ENCODE results near the gene TLE4. TPM values are rescaled to one million over a fixed set of nuclear protein-coding genes. Genes with fewer than 3 reads are reported as not detected.

Gene TLE4
- total RNA-seq, 1 donor from 2014 or later, result 102 TPM

DNA sequence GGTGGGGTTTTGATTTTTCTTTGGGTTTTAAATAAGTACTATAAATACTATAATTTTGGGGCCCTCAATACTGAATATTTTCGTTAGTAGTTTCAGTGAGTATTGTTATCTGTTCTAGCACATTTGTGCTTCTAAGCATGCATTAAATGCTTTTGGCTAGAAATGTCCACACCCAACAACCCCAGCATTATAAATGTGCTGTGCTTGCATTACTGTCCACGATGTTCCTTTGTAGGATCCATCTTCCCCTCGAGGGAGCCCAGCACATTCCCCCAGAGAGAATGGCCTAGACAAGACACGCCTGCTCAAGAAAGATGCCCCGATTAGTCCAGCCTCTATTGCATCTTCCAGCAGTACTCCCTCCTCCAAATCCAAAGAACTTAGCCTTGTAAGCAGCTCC is 134.7 kb downstream of the TLE4 start:
- Mint-ChIP-seq H3K27ac (ENCODE audit: unreplicated experiment) (no peak overlapping the region), H3K9me3 (ENCODE audit: unreplicated experiment) (no peaks in the 10 kb centered on the region), H3K27me3 (ENCODE audit: unreplicated experiment) (no peaks in the 10 kb centered on the region), H3K36me3 (ENCODE audit: unreplicated experiment) (peaks cover 67% of the 10 kb centered on the region), H3K4me1 (ENCODE audit: unreplicated experiment) (peaks cover 2% of the 10 kb centered on the region), H3K4me3 (ENCODE audit: unreplicated experiment) (no peak overlapping the region)
- no peak for DNase-seq (ENCODE audit: extremely low spot score, unreplicated experiment)
- TF ChIP-seq, protein P1, sequence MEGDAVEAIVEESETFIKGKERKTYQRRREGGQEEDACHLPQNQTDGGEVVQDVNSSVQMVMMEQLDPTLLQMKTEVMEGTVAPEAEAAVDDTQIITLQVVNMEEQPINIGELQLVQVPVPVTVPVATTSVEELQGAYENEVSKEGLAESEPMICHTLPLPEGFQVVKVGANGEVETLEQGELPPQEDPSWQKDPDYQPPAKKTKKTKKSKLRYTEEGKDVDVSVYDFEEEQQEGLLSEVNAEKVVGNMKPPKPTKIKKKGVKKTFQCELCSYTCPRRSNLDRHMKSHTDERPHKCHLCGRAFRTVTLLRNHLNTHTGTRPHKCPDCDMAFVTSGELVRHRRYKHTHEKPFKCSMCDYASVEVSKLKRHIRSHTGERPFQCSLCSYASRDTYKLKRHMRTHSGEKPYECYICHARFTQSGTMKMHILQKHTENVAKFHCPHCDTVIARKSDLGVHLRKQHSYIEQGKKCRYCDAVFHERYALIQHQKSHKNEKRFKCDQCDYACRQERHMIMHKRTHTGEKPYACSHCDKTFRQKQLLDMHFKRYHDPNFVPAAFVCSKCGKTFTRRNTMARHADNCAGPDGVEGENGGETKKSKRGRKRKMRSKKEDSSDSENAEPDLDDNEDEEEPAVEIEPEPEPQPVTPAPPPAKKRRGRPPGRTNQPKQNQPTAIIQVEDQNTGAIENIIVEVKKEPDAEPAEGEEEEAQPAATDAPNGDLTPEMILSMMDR (IDR thresholded peaks at IDR 0.05), result no peak

- no peaks in the 10 kb centered on the region for H3K9me3 Mint-ChIP-seq (ENCODE audit: unreplicated experiment)
- peaks cover 73% of the 10 kb centered on the region for H3K36me3 Mint-ChIP-seq (ENCODE audit: unreplicated experiment)
- no peak overlapping the region for H3K4me3 Mint-ChIP-seq (ENCODE audit: unreplicated experiment)
These were observed 135.8 kb downstream of the TLE4 start for GRCh38 chr9:79707589-79707988.

DNA sequence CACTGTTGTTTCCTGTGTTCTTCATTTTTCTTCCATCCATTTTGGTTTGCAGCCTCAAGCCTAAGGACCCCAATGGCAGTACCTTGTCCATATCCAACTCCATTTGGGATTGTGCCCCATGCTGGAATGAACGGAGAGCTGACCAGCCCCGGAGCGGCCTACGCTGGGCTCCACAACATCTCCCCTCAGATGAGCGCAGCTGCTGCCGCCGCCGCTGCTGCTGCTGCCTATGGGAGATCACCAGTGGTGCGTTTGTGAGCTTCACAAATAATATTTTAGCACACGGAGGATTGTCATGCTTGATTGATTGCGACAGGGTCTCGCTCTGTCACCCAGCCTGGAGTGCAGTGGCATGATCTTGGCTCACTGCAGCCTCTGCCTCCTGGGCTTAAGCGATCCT is 136.8 kb downstream of the TLE4 start:
- Mint-ChIP-seq H3K4me3 (ENCODE audit: unreplicated experiment) (no peak overlapping the region), H3K9me3 (ENCODE audit: unreplicated experiment) (no peaks in the 10 kb centered on the region), H3K36me3 (ENCODE audit: unreplicated experiment) (peaks cover 81% of the 10 kb centered on the region), H3K4me1 (ENCODE audit: unreplicated experiment) (no peaks in the 10 kb centered on the region), H3K27me3 (ENCODE audit: unreplicated experiment) (no peaks in the 10 kb centered on the region), H3K27ac (ENCODE audit: unreplicated experiment) (no peak overlapping the region)
- DNase-seq (ENCODE audit: extremely low spot score, unreplicated experiment), result no peak
- TF ChIP-seq, protein P1 (IDR thresholded peaks at IDR 0.05), result no peak

More at GRCh38 chr9:79707589-79707988, 135.8 kb downstream of the TLE4 start:
- Mint-ChIP-seq H3K27ac (ENCODE audit: unreplicated experiment) (no peak overlapping the region), H3K4me1 (ENCODE audit: unreplicated experiment) (no peaks in the 10 kb centered on the region), H3K27me3 (ENCODE audit: unreplicated experiment) (no peaks in the 10 kb centered on the region)
- no peak for DNase-seq (ENCODE audit: extremely low spot score, unreplicated experiment)
- TF ChIP-seq, protein P1 (IDR thresholded peaks at IDR 0.05), result no peak

DNA sequence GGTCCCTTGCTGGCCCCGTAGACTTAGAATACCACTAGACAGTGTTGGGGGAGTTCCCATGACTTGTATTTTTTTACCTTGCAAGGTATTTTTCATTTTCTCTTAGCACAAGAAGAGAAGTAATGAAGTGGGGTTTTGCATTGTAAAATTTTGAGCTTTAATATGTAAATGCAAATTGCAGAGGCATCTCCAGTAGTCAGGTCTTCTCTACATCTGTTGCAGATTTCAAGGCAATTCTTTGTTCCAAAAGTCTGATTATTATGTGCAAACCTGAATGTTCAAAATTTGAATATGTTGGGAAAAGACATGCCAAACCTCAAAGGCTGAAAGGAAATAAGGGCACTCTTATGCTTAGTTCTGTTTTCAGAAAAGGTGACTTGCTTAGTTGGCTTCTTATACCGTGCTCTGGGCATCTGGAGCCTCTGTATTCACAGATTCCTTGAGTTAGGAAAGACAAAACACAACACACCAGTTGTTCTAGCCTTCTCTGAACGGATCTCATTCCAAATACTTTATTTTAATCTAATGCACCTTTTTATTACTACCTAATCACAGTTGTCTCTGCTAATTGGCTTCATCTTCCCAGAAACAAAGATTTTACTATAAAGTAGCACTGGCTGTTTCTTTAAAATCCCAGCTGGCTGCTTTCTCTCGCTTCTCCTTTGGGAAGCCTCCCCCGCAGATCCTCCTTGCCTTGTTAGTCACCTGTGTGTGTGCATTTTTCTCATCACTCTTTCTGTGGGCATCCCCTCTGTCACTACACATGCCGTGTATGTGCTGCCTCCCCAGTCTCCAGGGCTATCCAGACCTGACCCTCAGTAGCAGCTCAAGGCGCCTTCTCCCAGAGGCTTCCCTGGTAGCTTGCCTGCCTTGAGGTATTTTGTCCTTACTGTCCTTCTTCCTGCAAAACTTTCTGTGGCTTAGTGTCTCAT is 138.2 kb downstream of the TLE4 start:
- H3K4me3 Mint-ChIP-seq (ENCODE audit: unreplicated experiment), result no peak overlapping the region
- no peaks in the 10 kb centered on the region for H3K9me3 Mint-ChIP-seq (ENCODE audit: unreplicated experiment)
- TF ChIP-seq, protein P1 (IDR thresholded peaks at IDR 0.05), result no peak
- H3K36me3 Mint-ChIP-seq (ENCODE audit: unreplicated experiment), result peaks cover 81% of the 10 kb centered on the region
- DNase-seq (ENCODE audit: extremely low spot score, unreplicated experiment), result no peak
- H3K4me1 Mint-ChIP-seq (ENCODE audit: unreplicated experiment), result peaks cover 2% of the 10 kb centered on the region
- H3K27me3 Mint-ChIP-seq (ENCODE audit: unreplicated experiment), result no peaks in the 10 kb centered on the region
- no peak overlapping the region for H3K27ac Mint-ChIP-seq (ENCODE audit: unreplicated experiment)

DNA sequence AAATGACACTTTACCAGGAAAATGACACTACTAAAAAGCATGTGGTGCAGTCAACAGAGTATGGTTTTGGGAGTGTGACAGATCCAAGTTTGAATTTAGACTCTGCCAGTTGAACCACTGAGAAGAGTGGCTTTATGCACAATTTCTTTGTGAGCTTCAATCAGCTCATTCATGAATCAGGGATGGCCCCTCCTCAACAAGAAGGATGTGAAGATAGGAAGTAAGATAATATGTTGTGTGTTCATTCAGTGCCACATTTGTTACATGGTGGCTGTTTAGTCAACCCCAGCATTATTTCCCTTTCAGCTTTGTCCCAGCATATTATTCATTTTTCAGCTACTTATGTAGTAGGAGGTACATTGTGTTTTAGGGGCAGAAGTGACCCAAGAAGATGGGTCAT is 140.1 kb downstream of the TLE4 start:
- Mint-ChIP-seq H3K36me3 (ENCODE audit: unreplicated experiment) (peaks cover 63% of the 10 kb centered on the region), H3K27me3 (ENCODE audit: unreplicated experiment) (no peaks in the 10 kb centered on the region)

More for the DNA sequence above, 140.1 kb downstream of the TLE4 start:
- peaks cover 2% of the 10 kb centered on the region for H3K4me1 Mint-ChIP-seq (ENCODE audit: unreplicated experiment)
- no peak overlapping the region for H3K4me3 Mint-ChIP-seq (ENCODE audit: unreplicated experiment)
- DNase-seq (ENCODE audit: extremely low spot score, unreplicated experiment), result no peak
- no peaks in the 10 kb centered on the region for H3K9me3 Mint-ChIP-seq (ENCODE audit: unreplicated experiment)
- TF ChIP-seq, protein P1 (IDR thresholded peaks at IDR 0.05), result no peak
- no peak overlapping the region for H3K27ac Mint-ChIP-seq (ENCODE audit: unreplicated experiment)
